Stimulated activated CD4-positive, alpha-beta T cell treated with anti-CD3 and anti-CD28 coated beads, Interleukin-4, amount 100 ng/mL, for 48 hours (primary cell): Measurements from ENCODE around the gene SYNJ1.
A peak's percentile ranks its signal among the peaks of the same experiment; 100 is the strongest.
"Not testable (repeated sequence)": the region's sequence is repeated elsewhere in the genome, so short reads cannot be mapped to it uniquely, and the experiment has no call there.

ENCODE experiments used
- DNase-seq, 2 donors: peaks; one replicate each; pipeline ENCODE4 v3.0.0-alpha.2; 2020; ENCODE audit warnings: low read depth in 2 of 2

SYNJ1 gene

DNA sequence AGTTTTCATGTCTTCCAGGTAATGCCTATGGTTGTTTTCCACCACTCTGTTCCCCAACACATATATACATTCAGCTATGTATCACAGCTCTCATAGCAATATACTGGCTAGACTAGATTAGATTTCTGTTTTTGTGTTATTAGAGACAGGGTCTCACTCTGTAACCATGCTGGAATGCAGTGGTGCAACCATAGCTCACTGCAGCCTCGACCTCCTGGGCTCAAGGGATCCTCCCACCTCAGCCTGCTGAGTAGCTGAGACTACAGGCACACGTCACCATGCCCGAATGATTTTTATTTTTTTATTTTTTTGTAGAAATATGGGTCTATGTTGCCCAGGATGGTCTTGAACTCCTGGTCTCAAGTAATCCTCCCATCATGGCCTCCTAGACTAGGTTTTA lies 37.7 kb downstream of the SYNJ1 start:
- no peak for DNase-seq

DNA sequence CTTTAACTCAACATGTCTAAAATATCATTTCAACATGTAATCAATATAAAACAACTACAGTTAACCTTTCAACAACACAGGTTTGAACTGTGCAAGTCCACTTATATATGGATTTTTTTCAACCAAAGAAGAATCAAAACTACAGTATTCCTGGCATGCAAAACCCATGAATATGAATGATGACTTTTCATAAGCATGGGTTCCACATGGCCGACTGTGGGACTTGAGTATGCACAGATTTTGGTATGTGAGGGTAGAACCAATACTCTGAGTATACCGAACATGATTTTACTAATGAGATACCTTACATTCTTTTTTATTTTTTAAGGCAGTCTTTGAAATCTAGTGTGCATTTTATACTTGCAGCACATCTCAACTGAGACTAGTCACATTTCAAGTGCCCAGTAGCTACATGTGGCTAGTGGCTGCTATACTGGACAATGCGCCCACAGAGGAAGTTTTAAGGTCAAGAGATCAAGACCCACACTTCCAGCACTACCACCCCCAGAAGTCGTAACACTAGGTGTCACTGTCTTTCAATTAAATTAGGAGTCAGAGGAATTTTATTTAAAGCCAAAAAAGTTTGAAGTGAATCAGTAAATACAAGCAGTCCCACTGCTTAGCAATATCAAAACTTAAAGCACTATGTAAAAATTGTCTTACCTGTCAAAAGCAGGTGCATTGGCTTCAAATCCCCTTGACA lies 40.0 kb downstream of the SYNJ1 start:
- DNase-seq = no peak

DNA sequence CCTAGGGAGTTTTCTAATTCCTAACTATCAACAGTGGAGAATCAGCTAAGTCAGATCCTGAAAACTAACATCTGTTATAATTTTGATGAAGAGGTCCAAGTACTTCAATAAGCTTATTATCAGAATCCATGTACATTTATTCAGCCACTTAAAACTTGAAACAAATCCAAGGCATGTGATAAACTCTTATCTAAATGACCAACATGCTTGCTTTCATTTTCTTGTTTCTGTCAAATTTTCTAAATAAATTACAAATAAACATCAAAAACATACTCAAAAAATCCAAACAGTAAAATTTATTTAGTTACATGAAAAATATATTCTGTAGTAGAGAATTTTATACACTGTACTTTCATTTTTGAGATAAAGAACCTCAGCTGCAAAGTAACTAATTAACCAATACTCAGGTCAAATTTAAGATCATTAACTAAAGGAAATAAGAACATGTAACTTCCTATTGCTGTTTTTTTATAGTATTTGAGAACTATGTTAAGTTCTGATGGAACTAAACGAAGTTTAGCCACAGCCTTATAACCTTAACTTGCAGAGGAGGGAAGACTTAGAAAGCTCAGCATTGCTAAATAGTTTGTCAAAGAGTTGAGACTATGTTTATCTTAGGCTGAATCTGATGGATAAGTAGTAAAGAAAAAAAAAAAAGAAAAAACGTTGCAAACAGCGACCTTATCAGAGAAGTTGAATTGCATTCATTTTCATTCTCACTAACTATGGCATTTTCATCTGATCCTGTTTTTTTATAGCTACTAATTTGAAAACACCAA lies 44.9 kb downstream of the SYNJ1 start:
- no peak for DNase-seq

DNA sequence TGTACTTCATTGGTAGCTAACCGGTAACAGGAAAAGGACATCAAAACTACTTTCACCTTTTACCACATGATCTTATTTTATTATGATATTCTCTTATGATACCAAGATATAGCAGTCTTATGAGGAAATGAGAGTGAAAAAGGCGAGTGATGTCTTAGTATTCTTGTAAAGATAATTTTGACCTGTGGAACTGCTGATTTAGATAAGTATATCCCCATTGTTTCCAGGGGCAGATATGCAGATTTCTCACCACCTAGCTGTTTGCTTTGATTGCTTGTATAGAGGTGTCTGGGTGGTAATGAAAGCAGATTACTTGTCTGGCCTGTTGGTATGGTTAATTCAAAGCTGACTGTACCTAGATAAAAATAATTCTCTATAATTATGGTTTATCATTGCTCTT lies 53.1 kb downstream of the SYNJ1 start:
- DNase-seq = no peak

DNA sequence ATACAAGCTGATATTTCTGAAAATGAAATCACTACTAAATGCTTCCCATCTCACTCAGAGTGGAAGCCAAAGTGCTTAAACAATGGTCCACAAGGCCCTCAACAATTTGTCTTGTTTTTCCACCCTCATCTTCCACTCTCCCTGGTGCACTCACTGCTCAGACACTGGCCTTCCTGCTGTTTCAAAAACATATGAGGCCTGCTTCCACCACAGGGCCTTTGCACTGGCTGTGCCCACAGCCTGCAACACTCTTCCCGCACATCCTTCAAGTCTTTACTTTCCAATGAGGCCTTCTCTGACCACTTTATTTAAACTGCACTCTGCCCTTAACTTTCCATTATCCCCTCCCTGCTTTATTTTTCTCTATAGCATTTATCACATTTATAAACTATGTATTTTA lies 53.8 kb downstream of the SYNJ1 start:
- no peak for DNase-seq

DNA sequence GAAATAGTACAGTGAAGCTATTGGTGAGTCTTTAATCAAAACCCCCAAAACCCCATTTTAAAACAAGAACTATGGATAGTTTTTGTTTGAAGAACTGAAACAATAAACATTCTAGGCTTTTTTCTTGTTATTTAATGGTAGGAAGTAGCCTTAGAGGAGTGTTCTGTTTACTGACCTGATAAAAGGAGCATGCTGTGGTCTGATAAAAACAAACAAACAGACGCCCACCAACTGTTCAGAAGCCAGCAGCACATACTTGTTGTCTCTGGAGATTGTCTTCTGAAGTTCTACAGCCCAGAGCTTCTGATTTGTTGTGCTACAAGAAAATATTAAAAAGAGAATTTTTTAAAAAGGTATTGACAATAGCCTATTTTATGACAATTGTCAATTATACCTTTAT lies 61.6 kb downstream of the SYNJ1 start:
- no peak for DNase-seq

DNA sequence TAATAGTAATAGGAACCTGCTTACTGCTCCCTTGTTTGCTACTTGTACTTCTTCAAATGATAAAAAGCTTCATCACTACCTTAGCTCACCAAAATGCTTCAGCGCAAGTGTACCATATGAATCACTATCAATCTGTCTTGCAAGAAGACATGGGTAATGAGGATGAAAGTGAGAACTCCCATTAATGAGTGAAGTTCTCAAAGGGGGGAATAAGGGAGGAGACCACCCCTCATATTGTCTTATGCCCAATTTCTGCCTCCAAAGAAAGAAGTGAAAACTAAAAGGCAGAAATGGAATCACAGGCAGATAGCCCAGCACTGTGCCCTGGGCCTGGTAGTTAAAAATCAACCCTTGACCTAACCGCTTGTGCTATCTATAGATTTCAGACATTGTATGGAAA lies 63.7 kb downstream of the SYNJ1 start:
- not testable (repeated sequence) for DNase-seq

DNA sequence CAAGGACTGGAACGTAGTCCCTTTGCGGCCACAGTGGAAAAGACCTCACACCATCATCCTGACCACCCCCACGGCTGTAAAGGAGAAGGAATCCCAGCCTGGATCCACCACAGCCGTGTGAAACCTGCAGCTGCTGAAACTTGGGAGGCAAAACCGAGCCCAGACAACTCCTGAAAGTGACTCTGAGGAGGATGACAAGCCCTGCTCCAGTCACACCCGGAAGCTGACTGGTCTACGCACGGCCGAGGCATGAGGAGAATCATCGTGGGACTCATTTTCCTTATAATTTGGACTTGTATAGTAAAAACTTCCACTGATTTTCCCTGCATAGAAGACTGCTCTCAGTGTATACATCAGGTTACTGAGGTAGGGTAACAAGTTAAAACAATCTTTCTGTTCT lies 65.8 kb downstream of the SYNJ1 start:
- not testable (repeated sequence) for DNase-seq

DNA sequence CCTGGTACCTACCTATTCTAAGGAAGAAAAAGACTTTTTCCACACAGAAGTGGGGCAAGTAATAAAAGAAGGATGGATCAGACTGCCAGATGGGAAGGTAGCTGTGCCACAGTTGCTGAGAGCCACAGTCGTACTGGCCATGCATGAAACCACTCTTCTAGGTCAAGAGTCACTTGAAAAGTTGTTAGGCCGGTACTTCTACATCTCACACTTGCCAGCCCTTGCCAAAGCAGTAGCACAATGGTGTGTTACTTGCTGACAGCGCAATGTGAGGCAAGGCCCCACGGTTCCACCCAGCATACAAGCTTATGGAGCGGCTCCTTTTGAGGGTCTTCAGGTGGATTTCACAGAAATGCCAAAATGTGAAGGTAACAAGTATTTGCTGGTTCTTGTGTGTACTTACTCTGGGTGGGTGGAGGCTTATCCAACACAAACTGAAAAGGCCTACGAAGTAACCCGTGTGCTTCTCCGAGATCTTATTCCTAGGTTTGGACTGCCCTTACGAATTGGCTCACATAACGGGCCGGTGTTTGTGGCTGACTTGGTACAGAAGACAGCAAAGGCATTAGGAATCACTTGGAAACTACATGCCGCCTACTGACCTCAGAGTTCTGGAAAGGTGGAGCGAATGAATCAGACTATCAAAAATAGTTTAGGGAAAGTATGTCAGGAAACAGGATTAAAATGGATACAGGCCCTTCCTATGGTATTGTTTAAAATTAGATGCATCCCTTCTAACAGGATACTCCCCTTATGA lies 66.6 kb downstream of the SYNJ1 start:
- not testable (repeated sequence) for DNase-seq

DNA sequence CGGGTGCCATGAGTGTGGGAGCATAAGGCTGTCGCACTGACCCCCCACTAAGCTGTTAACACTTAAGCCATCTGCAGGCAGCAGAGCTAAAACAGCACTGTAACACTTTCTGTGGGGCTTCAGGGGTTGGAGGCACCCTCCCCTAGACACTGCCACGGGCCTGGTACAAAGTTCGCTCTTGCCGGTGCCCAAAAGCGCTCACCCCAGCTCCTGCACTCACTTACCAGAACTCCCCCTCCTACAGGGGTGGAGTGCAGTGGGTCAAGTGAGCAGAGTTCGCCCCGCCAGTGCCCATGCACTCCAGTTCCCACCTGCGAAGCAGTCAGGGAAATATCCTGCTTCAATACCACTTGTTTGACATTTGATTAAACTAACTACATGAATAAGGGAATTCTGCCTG lies 69.3 kb downstream of the SYNJ1 start:
- DNase-seq = no peak

DNA sequence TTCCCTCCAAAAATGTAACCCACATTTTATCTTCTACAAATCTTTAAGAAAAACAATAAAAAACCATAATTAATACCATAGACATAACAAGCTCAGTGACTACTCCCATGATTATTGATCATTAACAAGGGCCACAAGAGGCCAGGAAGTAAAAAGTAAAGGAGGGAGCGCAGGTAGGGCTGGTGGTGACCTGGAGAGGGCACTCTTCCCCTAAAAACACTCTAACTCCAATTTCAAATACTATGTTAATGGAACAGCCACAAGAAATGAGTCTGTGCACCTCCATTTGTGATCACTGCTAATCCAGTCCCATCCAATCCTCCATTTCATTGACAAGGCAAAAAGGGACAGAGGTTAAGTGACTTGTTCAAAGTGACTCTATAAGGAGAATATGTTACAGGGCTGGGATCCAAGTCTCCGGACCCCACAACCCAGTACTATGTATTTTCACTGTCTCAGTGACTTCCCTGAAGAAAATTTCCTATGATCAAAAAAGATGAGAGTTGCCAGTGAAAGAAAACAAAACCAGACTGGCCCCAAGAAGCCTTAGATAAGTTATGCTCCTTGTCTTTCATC lies 74.4 kb downstream of the SYNJ1 start:
- DNase-seq = peak in 1 of 2 donors; percentile 7

DNA sequence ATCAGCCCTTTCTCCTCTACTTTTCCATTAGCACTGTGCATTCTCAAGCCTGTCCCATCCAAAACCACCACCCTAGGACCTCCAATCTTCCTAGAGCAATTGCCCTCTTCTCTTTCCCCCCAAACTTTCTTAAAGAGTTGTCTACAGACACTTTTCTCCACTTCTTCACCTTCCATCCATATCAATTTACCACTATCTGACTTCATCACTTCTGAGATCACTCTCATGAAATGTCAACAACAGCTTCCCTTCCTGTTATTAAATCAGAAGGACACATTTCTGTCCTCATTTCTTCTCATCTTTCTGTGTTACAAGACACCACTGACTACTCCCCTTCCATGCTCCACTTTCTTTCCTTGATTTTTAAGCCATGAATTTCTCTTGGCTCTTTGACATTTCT lies 79.6 kb downstream of the SYNJ1 start:
- no peak for DNase-seq

DNA sequence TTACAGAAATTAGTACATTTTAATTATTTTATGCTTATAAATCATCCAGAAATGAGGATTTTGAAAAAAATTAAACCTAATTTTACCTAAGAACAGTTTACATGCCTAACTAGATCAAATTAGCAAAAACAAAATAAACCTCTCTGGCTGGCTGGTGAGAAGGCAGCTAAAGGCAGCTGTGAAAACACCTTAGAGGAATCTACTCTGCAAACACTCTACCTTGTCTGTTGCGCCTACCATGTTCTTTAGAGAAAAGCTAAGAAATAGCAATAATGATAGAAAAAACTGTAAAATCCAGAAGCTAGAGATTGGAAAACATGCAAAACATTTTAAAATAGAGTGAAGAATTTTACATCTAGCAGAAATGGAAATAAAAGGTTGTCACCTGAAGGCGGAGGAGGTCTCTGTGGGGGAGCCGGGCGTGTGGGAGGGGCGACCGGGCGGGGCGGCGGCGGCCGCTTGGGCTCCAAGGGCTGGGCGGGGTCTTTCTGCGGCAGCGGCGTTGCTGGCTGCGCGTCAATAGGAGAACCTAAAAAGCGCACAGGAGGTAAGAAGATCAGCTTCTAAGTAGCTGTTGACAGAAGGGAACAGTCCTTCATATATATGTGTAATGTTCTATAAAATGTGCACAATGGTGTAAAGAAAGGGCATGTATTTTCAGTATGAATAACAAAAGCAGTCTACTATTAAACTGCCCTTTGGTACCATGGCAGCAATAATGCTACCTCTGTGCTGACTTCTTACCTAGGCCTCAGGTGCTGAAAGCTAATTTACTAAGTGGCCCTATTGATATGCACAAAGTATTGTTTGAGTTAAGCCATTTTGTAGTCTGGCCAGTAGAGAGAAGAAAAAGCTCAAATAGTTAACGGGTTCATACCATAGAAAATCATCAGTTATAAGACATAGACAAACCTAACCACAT lies 82.3 kb downstream of the SYNJ1 start:
- no peak for DNase-seq

DNA sequence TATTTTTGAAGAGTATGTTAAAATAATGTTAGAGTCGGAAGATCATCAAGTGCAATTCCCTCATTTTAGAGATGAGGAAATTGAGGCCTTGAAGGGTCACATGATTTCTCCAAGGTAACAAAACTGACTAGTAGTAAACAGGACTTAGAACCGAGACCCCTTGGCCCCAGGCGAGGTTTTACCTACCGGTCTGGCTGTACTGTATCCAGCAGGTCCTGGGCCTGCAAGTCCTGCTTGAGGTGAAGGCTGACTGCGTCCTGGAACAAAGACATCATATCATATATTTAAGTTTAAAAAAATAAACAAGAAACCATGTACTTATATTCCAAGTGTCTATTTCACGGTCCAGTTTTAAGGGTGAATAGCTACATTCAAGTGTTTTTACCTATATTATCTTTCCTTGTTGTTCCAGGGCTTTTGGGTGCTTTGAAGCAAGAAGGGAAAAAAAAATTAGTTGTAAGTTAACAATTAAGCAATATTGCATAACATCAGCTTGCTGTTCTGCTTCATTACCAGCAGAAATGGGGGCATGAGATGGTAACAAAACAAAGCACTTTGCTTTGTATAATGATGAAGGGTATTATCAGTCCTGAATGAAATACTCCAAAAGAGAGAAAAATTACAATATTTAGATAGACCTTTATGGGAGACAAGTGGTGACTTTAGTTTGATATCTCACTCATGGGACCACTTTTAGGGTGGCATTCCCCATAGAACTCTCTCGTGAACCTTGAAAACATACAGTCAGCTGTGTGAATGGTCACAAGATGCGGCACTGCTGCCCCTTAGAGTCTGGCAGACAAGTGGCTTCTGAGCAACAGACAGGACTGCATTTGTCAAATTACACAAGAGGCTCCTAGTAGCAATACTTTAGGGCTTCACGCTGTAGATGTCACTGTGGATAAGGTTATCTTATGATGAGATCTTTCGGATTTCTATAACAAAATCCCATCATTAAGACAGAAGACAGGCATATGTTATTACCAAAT lies 85.8 kb downstream of the SYNJ1 start:
- no peak for DNase-seq

DNA sequence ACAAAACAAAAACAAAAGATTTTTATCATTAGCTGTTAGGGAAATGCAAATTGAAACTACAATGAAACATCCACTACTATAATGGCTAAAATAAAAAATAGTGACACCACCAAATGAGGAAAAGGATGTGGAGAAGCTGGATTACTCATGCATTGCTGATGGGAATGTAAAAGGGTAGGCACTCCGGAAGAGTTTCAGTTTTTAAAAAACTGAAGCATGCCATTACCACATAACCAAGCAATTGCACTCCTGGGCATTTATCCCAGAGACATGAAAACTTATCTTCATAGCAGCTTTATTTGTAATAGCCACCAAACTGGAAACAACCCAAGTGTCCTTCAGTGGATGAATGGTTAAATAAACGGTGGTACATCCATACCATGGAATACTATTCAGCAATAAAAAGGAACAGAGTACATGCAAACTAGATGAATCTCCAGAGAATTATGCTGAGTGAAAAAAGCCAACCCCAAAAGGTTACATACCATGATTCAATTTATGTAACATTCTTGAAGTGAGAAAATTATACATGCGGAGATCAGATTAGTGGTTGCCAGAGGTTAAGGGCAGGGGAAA lies 101.1 kb downstream of the SYNJ1 start:
- DNase-seq = no peak

DNA sequence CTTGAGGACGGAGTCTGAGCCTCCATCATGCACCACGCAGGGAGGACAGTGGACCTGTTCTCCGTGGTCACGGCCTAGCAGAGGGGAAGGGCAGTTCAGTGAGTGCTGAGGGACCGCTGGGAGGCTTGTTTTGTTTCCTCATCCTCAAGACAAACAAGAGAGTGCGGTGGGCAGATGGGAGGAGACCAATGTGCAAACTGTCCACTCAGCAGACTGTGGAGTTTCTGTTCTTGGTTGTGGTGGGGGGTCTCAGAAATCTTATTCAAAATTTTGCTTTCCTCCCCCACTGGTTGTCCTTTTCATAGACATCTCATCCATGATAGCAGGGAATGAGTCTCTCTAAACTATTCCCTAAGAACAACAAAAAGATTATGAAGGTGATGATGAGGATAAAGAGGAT lies 109.6 kb downstream of the SYNJ1 start:
- not testable (repeated sequence) for DNase-seq

DNA sequence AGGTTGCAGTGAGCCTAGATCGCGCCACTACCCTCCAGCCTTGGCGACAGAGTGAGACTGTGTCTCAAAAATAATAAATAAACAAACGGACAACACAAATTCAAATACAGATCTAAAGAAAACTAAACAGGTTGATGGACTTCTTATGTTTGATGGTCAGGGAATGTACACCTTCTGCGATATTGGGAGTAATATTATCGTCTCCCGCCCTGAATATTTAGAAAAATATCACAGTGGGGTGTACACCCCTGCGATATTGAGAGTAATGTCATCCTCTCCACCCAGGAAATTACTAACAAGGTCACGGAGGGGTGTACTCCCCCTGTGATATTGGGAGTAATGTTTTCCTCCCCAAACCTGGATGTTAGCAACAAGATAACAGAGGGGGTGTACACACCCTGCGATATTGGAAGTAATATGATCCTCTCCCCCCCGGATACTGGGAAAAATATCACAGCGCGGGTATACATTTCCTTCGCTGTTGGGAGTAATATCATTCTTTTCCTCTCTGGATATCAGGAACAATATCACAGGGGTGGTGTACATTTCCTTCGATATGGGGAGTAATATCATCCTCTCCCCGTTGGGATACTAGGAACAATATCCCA lies 114.3 kb downstream of the SYNJ1 start:
- DNase-seq = no peak

DNA sequence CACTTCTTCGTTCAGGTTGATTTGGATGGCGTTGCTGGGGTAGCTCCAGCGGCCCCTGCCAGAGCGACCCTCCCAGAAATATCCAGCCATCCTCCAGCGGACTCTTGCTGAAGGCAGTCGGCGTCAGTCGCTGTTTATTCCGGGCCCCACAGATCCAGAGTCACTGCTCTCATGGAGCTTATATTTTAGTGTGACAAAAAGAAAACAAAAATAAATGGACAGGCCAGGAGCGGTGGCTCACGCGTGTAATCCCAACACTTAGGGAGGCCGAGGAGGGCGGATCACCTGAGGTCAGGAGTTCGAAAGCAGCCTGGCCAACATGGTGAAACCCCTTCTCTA lies 114.8 kb downstream of the SYNJ1 start:
- no peak for DNase-seq
